GM04504 (cell line): ENCODE data around the gene AP1M1.
"Not testable (repeated sequence)": the region's sequence is repeated elsewhere in the genome, so short reads cannot be mapped to it uniquely, and the experiment has no call there.

ENCODE experiments used
- DNase-seq: peaks from one replicate; pipeline ENCODE4 v3.0.0-alpha.2; 2012; ENCODE audit warnings: low read depth

Gene AP1M1

DNA sequence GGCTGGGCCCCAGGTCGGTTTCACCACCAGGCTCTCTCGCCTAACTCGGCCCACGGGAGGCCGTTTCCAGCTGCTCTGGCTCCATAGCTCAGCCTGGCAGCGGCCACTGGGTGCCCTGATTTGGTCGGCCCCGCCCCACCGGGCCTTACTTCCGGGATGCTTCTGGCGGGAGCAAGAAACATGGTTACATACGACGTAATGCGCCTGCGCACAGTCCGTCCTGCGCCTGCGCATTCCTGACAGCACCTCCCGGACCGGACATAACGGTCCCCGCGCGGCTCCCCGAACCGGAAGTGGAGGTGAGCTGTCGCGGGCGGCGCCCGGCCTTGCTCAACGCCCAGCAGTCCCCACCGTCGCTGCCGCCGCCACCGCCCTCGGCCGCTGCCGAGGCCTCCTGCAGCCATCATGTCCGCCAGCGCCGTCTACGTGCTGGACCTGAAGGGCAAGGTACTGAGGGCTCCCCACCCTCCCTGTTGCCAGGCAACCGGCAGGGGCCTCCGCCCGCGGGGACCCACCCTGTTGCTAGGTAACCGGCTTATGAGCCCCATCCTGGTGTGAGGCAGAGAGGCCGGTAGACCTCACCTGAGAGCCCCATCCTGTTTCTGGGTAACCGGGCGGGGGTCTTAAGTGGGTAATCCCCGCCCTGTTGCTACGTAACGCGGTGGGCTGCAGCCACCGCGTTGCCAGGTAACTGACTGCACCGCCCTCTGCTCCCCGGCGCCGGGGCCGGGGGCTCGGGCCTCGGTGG is at the start of gene AP1M1:
TSS of gene AP1M1 (plus strand) at position 290 of the 748 bp plus-strand sequence. CDS start at position 406, 116 bp downstream.
- DNase-seq: peak; percentile 91

DNA sequence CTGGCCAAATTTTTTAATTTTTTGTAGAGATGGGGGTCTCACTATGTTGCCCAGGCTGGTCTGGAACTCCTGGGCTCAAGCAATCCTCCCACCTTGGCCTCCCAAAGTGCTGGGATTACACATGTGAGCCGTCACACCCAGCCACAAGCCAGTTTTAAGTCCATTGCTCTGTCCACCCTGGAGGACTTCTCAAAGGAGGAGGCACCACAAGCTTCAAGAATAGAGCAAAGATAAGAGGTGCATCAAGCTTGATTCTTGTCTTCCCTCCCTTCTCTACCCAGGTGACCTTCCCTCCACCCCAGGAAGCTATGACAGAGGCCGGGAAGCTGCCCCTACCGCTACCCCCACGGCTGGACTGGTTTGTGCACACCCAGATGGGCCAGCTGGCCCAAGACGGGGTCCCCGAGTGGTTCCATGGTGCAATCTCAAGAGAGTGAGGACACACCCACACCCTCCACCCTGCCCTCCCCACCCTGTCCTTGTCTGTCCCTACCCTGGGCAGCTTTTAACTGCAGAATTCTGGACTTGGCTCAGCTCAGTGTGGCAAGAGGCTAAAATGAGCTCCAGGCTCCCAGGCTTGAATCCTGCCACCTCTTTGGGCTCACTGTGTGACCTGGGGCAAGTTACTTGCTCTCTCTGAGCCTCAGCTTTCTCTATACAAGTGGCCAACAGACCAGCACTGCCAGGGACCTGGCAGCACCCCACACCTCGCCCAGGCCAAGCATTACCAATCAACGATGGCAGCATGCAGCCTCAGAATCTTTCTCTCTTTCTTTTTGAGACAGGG is 49.1 kb upstream of the AP1M1 start:
- no peak for DNase-seq

DNA sequence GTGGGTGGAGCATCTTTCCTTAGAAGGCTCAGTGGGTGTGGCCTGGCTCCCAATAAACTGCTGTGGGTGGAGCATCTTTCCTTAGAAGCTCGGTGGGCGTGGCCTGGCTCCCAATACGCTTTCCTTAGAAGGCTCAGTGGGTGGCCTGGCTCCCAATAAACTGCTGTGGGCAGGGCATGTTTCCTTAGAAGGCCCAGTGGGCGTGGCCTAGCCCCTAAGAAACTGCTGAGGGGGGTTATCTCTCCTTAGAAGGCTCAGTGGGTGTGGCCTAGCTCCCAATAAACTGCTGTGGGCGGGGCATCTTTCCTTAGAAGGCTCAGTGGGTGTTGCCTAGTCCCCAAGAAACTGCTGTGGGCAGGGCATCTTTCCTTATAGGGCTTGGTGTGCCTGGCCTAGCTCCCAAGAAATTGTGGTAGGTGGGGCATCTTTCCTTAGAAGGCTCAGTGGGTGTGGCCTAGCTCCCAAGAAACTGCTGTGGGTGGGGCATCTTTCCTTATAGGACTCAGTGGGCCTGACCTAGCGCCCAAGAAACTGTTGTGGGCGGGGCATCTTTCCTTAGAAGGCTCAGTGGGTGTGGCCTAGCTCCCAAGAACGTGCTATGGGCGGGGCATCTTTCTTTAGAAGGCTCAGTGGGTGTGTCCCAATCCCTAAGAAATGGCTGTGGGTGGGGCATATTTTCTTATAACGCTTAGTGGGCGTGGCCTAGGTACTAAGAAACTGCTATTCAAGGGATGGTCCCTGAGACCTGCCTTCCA is 44.0 kb upstream of the AP1M1 start:
- no peak for DNase-seq

DNA sequence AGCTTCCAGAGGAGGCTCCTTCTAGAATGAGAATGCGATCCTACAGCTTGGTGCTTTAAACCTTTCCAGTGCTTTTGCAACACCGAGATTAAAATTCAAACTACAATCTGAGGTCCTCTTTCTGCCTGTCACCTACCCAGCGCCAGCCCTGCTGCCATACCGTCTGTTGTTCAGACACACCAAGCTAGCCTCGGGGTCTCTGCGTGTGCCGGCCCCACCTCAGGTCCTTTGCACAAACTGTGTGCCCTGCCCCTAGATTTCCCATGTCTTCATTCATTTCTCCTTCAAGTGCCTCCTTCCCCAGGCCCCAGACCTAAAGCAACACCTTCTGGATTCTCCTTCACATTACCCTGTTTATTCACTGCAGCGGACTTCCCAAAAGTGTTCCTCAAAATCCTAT is 43.2 kb upstream of the AP1M1 start:
- DNase-seq: no peak

DNA sequence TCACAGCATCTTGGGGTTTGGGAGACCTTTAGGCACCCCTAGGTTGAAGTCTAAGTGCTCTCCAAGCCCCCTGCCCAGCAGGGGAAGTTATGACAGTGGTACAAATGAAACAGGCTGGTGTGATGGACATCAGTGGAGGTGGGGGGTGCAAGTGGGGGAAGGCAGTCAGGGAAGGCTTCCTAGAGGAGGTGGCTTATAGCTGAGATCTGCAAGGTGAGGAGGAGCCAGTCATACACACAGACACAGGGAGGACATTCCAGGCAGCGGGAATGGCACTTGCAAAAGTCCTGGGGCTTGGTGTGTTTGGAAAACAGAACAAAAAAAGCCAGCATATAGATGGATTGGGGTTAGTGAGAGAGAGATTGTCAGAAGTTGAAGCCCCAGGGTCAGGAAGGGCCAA is 42.6 kb upstream of the AP1M1 start:
- no peak for DNase-seq

DNA sequence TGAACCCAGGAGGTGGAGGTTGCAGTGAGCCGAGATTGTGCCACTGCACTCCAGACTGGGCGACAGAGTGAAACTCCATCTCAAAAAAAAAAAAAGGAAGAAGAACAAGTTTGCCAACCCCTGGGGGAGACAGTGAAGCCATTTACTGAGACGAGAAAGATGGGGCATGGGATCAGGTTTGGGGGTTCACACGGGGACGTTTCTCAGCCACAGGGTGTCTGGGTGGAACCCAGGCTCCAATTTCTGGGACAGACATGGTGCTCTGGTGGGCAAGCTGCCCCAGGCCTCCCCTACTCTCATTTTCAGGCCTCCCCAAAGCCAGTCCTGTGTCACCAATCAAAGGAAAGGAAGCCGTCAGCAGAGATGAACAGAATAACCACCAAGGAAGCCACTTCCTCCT is 40.8 kb upstream of the AP1M1 start:
- DNase-seq: no peak

DNA sequence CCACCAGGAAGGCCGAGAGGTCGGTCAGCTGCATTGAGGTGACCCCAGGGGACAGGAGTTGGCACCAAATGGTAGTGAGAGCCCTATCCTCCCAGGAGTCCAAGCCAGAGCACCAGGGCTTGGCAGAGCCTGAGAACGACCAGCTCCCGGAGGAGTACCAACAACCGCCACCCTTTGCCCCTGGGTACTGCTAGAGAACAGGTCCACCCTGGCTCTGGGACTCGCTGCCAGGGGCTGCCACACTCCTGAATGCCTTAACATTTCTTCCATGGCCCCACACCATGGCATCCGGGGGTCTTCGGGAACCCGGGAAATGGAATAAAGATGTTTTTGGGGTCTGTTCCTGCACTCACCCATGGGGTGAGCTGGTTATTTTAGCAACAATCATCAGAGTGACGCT is 40.1 kb upstream of the AP1M1 start:
- DNase-seq: no peak

DNA sequence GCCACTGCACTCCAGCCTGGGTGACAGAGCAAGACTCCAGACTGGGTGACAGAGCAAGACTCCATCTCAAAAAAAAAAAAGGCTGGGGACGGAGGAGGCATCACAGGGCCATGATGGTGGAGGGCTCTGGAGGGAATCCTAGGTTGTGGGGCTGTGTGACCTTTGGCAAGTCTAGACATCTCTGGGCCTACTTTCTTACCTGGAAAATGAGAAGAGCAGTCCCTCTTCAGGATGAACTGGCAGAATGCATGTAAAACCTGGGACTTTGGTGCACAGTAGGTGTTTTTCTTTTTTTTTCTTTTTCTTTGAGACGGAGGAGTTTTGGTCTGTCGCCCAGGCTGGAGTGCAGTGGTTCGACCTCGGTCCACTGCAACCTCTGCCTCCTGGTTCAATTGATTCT is 38.1 kb upstream of the AP1M1 start:
- DNase-seq: no peak

DNA sequence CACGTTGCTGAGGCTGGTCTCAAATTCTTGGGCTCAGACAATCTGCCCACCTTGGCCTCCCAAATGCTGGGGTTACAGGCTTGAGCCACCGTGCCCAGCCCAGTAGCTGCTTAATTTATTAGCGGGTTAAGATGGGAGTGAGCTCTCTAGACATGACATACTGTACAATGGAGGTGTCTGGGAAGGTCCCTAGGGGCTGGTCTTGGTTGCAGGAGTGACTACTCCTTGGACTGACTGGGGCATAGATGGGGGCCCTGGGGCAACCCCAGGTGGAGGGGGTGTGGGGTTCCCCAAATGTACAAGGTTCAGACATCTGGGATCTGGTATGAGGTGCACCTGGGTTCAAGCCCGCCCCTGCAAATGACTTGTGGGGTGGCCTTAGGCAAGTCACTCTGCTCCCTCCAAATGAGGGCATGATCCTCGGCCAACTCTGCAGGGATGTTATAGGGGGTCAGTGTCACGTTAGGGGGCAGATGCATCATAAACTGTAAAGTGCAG is 37.2 kb upstream of the AP1M1 start:
- no peak for DNase-seq

DNA sequence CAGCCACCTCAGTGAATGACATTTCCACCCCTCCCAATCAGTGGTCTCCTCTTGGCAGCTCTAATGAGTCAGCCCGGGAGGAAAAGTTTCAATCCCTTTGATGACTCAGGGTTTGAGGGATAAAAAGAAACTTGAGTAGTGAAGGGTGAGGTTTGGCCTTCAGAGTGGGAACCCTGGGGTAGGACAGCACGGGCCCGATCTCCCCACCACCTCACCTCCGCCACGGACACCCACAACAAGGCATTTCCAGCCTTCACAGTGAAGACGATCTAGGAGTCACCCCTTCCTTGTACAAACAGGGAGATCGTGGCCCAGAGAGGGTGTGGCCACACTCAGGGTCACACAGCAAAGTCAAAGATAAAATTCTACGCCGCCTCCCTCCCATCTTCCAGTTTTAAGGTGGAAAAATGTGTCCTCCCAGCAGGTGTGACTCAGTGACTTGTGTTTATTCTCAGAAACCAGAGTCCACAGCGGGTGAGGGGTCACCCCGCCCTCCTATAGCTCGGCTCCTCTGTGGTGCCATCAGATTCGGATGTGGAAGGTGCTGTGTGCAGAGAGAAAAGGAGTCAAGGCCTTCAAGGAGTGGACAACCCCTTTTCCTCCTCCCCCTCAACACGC is 36.7 kb upstream of the AP1M1 start:
- DNase-seq: peak; percentile 28

DNA sequence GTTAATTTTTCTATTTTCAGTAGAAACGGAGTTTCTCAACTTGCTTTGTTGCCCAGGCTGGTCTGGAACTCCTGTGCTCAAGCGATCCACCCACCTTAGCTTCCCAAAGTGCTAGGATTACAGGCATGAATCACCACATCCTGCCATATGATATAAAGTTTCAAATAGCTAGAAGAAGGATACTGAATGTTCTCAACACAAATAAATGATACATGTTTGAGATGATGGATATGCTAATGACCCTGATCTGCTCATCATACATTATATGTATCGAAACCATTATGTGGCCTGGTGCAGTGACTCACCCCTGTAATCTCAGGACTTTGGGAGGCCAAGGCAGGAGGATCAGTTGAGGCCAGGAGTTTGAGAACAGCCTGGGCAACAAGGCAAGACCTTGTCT is 35.9 kb upstream of the AP1M1 start:
- DNase-seq: no peak

DNA sequence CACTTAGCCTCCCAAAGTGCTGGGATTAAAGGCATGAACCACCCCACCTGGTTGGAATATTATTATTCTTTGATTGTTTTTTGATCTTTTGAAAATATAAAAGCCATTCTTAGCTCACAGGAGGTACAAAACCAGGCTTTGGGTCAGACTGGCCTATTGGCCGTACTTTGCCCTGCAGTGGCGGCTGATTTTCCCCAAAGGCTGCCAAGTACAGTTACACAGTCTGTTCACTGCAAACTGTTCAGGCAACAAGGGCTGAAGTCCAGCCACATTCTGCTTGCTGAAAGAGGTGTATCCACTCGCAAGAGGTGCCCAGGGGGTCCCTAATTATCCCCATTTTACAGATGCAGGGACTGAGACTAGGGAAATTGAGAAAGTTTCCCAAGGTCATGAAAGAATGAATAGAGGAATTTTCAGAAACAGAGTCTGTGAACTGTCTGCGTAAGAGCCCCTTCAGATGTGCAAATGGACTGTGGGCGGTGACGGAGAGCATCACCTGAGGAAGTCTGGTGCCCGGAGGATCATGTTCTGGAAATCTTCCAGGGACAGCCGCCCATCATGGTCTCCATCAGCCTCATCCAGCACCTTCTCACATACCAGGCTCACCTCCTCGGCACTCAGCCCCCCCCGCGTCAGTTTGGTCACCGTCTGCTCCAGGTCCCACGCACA is 33.4 kb upstream of the AP1M1 start:
- no peak for DNase-seq

DNA sequence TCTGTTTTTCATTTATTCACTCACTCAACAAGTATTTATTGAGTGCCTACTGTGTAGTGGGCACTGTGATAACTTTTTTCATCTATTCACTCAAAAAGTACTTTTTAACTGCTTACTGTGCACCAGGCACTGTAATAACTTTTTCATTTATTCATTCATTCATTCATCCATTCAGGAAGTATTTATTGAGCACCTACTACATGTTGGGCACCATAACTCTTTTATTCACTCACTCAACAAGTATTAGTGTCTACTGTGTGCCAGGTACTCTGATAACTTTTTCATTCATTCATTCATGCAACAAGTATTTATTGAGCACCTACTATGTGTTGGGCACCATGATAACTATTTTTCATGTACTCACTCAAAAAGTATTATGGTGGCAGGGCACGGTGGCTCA is 31.3 kb upstream of the AP1M1 start:
- DNase-seq: no peak

DNA sequence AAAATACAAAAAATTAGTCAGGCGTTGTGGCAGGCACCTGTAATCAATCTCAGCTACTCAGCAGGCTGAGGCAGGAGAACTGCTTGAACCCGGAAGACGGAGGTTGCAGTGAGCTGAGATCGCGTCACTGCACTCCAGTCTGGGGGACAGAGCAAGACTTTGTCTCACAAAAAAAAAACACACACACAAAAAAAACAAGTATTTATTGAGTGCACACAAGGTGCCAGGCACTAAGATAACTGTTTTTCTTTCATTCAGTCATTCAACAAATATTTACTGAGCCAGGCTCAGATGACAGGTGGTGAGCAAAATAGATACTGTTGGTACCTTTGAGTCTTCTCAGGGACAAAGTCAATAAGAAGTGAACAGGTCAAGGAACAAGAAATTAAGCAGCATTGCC is 30.7 kb upstream of the AP1M1 start:
- DNase-seq: no peak

DNA sequence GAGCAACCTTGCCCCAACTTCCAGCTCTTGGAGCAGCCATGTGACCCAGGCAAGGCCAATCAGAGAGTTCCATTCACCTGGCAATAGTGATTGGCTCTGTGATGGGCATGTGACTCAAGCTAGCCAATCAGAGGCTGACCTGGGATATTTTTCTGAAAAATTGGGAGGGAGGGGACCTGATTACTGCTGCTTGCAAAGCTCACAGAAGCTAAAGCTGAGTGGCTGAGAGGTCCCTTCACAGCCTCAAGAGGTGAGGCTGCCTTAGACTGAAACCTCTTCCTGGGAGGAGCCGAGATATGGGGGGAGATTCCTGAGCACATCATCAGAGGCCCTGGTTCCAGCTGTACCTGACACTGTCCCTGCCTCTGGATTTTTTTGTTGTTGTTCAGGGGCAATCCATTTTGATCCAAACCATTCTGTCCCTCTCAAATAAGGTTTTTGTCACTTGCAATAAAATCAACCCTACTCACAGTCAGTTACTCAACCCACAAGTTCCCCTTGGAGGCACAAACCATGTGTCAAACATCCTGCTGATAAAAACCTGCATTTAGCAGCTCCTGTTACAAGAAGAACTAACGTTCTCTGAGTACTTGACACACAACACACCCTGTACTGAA is 29.1 kb upstream of the AP1M1 start:
- DNase-seq: no peak

DNA sequence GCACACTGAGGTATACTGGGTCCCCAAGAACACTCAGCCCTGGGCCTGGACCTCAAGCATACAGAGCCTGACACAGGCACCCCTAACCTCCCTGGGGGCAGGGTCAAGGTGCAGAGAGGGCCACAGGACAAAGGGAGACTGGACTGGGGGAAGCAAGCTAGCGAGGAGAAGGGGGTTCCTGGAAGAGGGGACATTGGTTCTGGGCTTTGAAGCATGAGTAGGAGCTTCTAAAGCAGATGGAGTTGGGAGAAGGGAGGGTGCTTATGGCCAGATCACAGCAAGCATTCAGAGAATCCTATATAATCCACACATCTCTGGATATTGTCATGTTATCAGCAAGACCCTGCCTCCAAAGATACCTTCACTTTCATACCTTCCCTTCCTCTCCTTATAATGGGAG is 27.6 kb upstream of the AP1M1 start:
- no peak for DNase-seq

DNA sequence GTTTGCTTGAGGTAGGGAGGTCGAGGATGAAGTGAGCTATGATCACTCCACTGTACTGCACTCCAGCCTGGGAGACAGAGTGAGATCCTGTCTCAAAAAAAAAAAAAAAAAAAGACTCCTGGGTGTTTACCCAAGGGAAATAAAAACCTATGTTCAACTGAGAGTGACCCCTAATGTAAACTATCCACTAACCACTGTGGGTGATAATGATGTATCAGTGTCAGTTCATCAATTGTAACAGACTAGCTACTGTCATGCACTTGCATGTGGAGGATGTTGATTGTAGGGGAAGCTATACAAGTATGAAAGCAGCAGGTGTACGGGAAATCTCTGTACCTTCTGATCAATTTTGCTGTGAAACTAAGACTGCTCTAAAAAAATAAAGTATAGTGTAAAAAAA is 21.8 kb upstream of the AP1M1 start:
- no peak for DNase-seq

DNA sequence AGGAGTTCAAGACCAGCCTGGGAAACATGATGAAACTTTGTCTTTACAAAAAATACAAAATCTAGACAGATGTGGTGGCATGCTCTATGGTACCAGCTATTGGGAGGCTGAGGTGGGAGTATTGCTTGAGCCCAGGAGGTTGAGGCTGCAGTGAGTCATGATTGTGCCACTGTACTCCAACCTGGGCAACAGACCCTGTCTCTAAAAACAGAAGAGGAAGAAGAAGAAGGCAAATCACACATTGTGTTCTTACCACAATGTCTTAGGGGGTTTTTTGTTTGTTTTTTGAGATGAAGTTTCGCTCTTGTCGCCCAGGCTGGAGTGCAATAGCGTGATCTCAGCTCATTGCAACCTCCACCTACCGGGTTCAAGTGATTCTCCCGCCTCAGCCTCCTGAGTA is 18.8 kb upstream of the AP1M1 start:
- DNase-seq: not testable (repeated sequence)

DNA sequence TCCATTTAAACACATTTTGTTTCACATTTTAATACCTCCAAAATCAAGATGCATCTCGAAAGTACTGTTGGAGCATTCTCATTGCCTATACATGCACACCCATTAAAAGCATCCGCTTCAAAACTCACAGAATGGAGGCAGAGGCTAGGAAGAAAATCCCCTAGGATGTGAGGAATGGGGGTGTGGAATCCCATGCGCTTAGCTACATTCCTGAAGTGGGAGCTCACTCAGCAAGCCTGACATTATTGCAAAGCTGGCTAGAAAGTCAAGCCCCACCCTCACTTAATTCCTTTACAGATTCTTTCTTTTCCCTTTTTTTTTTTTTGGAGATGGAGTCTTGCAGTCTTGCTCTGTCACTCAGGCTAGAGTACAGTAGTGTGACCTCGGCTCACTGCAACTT is 17.1 kb upstream of the AP1M1 start:
- no peak for DNase-seq

DNA sequence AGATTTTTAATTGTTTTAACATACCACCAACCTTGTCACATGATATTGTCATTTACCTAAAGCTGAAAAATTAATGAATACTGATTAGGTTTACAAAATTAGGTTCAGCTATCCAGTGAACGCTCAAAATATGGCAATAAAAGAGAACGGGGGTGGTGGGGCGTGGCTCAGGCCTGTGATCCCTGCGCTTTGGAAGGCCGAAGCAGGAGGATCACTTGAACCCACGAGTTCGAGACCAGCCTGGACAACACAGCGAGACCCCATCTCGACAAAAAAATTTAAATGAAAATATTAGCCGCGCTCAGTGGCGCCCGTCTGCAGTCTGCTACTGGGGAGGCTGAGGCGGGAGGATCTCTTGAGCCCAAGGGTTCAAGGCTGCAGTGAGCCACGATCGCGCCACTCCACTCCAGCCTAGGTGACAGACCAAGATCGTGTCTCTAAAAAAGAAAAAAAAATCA is 13.0 kb upstream of the AP1M1 start:
- DNase-seq: no peak

DNA sequence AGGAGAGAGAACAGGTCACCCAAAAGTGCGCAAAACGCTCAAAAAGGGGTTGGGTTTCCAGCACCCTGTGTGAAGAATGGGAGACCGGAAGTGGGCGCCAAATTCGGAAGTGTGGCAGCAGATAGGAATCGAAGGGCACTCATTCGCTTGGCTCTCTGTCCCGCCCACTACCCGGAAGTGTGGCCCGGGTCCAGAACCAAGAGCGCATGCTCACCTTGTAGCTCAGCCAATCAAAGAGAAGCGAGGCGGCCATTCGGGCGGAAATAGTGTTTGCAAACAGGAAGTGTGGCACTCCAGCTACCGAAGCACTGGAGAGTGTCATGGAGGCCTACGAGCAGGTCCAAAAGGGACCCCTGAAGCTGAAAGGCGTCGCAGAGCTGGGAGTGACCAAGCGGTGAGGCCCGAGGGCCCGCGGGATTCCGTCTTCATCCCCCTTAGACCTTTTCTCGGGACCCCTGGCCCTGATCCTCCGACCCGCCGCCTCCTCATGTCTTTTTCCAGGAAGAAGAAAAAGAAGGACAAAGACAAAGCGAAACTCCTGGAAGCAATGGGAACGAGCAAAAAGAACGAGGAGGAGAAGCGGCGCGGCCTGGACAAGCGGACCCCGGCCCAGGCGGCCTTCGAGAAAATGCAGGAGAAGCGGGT is 12.5 kb upstream of the AP1M1 start, which contains the start of gene FAM32A:
TSS of gene FAM32A (plus strand) at position 288 of the 645 bp plus-strand sequence. CDS start at position 321, 33 bp downstream.
- DNase-seq: peak; percentile 99
